NCI-H1417 treated with DMSO at 0.1 percent for 48 hours (cell line): ENCODE data around the gene KCNS3.
"Not testable (repeated sequence)": the region's sequence is repeated elsewhere in the genome, so short reads cannot be mapped to it uniquely, and the experiment has no call there.

Experiments used
- DNase-seq: peaks from one replicate; lab custom pipeline; 2025; lab: John Stamatoyannopoulos, UW

KCNS3 gene

DNA sequence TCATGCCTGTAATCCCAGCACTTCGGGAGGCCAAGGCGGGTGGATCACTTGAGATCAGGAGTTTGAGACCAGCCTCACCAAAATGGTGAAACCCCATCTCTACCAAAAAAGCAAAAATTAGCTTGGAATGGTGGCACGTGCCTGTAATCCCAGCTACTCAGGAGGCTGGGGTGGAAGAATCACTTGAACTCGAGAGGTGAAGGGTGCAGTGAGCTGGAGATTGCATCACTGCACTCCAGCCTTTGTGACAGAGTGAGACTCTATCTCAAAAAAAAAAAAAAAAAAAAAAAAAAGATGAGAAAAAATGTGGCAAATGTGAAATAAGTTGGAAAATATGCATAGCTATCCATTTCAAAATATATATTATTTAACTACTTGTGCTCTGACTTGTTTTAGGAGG lies 65.0 kb downstream of the KCNS3 start:
- no peak for DNase-seq

DNA sequence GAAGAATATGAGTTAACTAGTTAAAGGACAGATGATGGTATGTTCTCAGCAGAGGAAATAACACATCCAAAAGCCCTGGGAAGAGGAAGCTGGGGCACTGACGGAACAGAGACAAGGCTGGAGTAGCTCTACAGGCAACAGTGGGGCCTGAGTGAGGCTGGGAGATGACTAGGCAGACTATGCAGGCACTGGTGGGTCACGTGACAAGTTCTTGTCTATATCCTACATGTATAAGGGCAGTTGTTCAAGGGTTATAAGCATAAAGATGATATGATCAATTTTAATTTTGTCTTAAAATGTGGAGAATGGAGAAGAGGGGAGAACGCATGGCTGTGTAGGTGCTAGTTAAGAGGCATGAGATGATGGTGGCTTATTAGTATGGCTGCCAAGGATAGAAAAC lies 68.6 kb downstream of the KCNS3 start:
- no peak for DNase-seq

DNA sequence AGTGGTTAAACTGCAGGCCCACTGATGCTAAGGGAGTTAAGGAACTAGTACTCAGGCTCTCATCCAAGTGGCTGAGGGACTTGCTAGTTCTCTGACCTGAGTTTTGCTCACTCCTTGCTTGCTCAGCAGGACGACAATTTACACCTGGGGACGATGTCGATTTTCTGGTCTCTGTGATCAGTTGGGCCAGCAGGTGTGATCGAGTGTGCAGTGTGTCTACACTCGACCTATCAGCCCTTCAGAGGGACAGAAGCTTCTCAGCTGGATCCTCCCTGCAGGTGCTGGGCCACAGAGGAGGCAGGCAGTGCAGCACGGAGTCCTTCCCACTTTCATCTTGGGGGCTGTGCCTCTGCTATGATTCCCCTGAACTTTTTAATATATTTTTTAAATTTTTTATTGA lies 71.5 kb downstream of the KCNS3 start:
- DNase-seq, result no peak

GRCh38 chr2:17951563-17951962 lies 73.1 kb downstream of the KCNS3 start:
- no peak for DNase-seq

GRCh38 chr2:17958466-17959092 lies 80.1 kb downstream of the KCNS3 start:
- DNase-seq, result no peak

GRCh38 chr2:17959356-17959755 lies 80.9 kb downstream of the KCNS3 start:
- DNase-seq, result no peak

DNA sequence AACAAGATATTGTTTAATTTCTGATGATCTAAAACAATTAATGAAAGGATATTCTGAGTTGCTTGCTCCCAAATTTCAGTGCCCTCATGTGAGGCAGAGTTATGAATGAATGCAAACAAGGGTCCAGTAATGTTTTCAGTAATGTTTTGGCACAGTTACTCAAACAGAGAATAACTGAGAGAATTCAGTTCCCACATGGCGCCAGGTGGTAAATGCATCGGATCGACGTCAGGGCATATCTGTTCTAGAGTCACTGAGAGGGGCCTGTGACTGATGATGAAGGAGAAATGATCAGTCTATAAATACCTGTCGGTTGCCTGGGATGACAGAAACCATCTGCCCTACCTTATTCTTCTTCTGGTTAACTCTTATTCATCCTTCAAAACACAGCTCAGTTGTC lies 81.4 kb downstream of the KCNS3 start:
- DNase-seq, result no peak

GRCh38 chr2:17960925-17961324 lies 82.5 kb downstream of the KCNS3 start:
- no peak for DNase-seq

DNA sequence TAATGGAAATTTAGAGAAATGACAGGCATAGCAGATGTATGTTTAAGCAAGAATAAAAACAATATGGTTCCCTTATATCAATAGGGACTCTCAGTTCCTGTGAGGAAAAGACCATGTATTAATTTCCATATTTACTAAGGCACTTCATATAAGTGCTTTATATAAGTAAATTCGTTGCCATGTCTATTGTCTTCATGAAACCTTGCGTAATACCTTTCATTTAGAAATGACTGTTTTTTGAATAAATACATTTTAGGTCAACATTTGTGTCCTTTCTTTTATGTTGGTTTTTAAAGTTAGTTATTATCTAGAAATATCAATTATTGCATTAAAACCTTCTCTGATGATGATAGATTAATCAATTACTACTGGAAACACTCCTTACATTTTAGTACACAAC lies 83.3 kb downstream of the KCNS3 start:
- no peak for DNase-seq

DNA sequence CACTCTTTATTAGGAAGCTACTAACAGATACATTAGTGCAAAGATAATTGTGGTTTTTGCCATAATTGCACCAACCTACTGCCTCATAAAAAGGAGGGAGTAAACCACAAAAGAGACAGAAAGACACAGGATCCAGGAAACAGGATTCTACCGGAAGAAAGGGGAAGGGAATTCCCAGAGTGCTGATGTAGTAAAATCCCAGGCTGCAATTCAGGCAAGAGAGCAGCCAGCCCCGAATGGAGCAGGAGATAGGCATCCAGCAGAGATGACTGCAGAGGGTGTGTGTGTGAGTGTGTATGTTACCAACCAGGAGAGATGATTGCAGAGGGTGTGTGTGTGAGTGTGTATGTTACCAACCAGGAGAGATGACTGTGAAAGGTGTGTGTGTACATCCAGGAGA lies 84.4 kb downstream of the KCNS3 start:
- no peak for DNase-seq

DNA sequence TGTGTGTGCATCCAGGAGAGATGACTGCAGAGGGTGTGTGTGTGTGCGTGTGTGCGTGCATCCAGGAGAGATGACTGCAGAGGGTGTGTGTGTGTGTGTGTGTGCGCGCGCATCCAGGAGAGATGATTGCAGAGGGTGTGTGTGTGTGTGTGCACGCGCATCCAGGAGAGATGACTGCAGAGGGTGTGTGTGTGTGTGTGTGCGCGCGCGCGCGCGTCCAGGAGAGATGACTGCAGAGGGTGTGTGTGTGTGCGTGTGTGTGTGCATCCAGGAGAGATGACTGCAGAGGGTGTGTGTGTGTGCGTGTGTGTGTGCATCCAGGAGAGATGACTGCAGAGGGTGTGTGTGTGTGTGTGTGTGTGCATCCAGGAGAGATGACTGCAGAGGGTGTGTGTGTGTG lies 85.1 kb downstream of the KCNS3 start:
- DNase-seq, result not testable (repeated sequence)

GRCh38 chr2:17965196-17965595 lies 86.7 kb downstream of the KCNS3 start:
- DNase-seq, result no peak

GRCh38 chr2:17966798-17967197 lies 88.3 kb downstream of the KCNS3 start:
- no peak for DNase-seq

DNA sequence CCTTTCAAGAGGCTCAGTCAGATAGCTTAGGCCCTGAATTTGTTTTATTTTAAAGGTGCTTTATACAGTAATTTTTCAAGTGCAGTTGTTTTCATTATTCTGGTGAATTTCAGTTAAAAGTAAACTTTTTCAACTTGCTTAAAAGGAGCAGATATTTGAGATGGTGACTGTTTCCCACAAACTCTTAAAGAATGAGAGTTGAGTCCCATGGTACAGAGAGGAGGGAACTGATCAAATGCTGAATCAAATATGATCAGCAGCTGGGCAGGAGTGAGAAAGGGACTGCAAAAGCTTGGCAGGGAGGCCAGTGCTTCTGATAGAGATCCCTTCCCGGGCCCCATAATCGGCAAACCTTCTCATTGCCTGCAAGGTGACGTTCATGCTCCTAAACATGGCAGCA lies 91.2 kb downstream of the KCNS3 start:
- DNase-seq, result no peak

DNA sequence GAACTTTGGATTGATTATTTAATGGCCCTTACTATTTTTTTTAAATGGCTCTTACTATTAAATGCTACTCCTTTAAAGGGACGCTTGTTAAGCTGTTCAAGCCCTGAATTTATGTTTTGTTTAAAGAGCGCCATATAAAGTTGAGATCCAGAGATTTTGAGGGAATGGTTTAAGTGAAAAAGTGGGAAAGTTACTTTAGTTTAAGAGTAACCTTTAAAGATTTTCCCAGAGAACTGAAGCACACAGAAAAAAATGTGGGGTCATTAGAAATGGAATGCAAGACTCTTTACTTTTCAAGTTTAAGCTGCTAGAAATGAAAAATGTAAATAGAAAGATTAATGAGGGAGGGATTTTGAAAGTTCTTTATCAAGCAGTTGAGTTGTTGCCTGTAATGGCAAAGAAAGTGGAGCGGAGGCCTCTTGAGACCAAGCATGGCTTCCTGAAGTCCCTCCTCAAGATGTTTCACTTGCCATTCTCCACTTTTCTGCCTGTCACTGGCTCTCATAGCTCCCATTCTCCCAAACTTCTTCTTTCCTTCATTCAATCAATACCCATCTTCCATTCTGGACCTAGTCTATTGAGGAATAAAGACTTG lies 93.2 kb downstream of the KCNS3 start:
- no peak for DNase-seq

GRCh38 chr2:17972991-17973390 lies 94.5 kb downstream of the KCNS3 start:
- DNase-seq, result no peak

GRCh38 chr2:17975401-17975800 lies 96.9 kb downstream of the KCNS3 start:
- no peak for DNase-seq

DNA sequence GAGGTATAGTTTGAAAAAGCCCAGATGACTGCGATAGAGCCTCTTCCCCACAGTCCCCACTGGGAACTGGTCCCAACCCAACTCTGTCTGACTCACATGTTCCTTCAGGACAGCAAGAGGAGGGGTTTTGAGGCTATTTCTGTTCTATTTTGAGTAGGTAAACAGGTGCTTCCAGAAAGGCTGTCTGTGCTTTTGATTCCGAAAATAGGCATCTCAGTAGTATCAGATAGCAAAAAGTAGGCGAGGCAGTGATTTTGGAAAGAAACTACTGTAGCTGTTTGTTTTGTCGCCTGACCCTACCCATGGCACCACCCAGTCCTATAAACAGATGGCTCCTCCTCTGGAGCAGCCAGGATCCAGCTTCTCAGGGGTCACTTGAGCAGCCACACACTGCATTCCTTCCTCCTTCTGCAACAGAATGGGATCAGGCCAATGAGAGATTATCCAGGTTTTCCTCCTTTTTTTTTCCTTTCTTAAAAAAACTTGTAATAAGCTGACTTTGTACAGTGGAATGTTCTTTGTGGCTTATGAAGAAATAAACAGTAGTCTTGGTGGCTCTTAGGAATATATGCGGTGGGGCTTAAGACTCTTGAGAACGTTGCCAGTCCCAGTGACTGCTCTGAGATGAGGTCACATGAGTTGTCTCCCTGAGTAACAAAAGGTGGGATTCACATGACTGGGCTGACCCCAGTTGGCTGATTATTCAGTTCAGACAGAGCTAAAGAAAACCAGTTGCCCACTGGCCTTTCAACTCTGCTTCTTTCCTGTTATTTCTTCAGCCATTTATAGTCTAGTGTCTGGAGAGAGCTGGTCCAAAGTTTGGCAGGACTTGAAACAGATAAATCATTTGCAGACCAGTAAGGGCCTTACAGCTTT lies 98.6 kb downstream of the KCNS3 start:
- no peak for DNase-seq

DNA sequence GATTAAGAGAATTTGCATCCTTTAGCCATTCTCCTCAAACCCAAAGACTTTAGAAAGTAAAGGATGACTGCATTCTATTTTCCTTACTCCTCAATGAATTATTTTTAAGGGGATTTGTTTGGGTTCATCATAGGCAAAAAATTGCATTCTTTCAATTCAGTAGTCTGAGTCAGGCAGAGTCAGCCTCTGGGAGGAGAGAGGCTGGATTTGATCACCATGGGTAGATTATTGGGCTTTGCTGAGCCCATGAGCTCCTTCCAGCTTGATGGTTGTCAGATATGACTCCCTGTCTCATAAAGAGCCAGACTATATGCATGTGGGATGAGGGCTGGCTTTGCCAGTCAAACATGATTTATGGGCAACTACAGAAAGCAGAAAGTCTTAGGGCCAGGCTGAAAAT lies 101.2 kb downstream of the KCNS3 start:
- no peak for DNase-seq

DNA sequence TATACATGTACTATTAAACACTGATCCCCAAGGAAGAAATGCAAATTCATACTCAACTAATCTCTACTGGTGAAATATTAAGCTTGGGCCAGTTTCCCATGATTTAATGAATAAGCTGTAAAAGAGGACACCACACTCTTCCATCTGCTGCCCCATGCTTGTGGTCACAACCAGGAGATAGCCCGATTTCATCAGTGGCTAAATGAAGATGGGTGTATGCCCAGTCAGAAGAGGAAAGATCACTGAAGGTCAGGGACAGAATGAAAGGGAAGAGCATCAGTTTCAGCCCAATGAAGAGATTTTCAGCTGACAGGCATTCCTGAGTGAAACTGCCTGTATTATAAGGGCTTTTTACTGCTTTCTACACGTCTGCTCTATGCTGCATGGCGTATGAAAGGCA lies 103.5 kb downstream of the KCNS3 start:
- no peak for DNase-seq
